GM21423 (cell line): ENCODE data around the gene C11orf68.
A peak's percentile ranks its signal among the peaks of the same experiment; 100 is the strongest.

ENCODE experiments used
- ATAC-seq: cut with Tn5 transposase; IDR thresholded peaks from one replicate; pipeline ENCODE4 v1.9.1; 2021; ENCODE audit warnings: mild to moderate bottlenecking, moderate library complexity; ENCODE audit not compliant: unreplicated experiment

C11orf68 gene

DNA sequence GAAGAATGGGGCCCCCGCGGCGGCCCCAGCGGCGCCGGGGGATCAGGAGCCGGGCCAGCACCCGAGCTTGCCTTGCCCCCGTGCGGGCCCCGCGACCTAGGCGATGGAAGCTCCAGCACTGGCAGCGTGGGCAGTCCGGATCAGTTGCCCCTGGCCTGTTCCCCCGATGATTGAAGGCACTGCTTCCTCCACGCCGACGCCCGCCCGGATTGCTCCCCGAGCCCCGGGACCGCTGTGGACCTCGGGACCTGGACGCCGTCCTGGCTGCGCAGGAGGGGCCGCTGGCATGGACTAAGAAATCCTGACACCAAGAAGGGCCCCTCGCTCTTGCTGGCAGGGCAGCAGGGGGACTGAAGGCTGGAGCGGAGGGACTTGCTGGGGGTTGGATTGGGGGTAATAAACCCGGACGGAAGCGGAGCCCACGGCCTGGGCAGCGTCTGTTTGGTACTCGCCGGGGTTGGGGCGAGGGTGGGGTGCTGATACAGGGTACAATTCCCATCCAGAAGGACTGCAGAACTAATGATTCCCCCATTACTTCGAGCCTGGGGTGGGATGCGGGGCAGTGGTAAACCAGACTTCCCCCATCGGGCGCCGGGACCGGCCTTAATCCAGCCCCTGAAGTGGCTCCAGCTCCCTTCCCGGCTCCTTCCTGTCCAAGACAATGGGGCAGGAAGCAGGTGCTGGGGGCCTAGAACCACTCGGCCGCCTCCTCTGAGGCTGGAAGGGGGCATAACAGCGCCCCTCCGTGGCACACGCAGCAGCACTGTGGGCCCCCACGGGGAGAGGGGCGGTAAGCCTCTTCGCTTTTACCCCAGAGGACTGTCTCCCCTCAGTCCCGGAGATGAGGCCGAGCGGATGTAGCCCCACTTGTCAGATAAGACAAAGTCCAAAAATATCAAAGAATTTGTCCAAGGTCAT, 27.4 kb downstream of the C11orf68 start:
- ATAC-seq: no peak

DNA sequence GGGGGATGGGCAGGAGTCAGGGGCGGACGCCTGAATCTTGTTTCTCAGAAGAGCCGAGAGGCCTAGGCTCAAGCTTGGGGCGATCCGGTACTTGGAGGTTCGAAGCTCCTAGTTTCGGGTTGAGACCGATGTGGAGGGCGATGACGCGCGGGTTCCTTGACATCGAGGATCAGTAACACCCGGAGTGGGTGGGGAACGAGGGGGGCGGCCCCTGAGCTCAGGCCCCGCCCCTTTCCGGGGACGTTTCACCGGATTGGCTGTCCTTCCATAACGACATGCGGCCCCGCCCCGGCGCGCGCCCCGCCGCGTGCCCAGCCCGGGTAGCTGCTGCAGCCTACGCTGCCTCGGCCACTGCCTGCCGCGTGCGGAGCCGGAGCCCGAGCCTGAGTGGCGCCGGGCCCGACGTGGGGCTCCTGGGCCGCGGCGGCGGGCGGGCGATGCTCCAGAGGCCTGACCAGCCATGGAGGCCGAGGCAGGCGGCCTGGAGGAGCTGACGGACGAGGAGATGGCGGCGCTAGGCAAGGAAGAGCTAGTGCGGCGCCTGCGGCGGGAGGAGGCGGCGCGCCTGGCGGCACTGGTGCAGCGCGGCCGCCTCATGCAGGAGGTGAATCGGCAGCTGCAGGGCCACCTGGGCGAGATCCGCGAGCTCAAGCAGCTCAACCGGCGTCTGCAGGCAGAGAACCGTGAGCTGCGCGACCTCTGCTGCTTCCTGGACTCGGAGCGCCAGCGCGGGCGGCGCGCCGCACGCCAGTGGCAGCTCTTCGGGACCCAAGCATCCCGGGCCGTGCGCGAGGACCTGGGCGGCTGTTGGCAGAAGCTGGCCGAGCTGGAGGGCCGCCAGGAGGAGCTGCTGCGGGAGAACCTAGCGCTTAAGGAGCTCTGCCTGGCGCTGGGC, 28.3 kb downstream of the C11orf68 start, which contains the start of gene CCDC85B:
TSS of gene CCDC85B (plus strand) at position 350 of the 895 bp plus-strand sequence. CDS start at position 461, 111 bp downstream.
- ATAC-seq: peak; percentile 48

GRCh38 chr11:65888163-65888814, 30.6 kb downstream of the C11orf68 start, which contains the start of gene FIBP:
Gene FIBP (minus strand): TSS chr11:65888471. CDS start chr11:65888418, 53 bp downstream.
- peak; percentile 42 for ATAC-seq

GRCh38 chr11:65887723-65888162, 31.1 kb downstream of the C11orf68 start:
- ATAC-seq: no peak

DNA sequence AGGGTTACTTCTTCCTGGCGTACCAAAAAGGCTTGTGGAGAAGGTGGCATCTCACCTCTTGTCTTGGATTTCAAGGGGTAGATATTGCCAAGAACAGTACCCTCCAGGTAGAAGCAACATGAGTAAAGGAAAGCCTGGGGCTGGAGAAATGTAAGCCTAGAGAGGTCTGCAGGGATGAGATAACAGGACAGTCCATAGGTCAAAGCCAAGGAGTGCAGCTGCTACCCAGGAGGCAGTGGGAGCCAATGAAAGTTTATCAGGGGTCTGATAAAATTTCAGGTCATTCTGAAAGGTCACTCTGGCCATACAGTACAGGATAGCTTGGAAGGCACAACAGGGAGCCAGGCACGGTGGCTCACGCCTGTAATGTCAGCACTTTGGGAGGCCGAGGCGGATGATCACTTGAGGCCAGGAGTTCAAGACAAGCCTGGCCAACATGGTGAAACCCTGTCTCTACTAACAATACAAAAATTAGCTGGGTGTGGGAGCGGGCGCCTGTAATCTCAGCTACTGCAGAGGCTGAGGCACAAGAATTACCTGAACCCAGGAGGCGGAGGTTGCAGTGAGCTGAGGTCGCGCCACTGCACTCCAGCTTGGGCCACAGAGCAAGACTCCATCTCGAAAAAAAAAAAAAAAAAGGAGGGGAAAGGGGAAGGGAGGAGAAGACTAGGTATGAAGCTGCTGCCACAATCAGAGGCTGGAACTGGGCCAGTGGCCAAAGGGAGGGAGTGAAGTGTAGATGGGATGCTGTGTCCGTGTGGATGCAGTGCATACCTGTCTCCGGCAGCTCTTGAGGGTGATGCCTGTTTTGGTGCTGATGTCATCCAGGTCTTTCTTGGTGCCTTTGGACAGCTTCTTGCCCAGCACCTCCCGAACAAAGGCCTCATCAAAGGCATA, 31.8 kb downstream of the C11orf68 start:
- ATAC-seq: no peak

DNA sequence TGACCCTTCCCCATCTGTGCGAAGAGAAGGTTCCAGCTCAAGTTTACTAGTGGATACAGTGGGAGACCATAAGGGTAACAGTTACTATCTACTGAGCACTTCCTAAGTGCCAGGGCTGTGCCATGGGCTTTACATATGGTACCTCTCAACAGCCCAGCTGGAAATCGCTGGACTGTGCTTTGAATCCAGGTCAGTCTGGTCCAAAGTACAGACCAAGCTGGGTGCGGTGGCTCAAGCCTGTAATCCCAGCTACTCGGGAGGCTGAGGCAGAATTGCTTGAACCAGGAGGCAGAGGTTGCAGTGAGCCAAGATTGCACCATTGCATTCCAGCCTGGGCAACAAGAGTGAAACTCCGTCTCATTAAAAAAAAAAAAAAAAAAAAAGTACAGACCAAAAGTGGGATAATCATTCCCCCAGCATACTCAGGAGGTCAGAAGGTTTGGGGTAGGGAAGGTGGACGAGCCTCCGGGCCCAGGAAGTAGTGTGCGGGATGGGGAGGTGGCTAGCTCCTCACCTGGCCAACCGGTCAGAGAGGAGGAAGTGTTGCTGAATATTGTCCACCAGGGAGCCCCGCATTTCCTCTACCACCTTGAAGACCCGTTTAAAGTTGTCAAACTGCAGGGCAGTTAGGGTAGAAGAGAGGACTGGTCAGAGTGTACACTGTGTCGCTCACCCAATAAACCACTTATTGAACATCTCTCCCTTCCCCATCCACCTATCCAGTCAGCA, 32.9 kb downstream of the C11orf68 start:
- ATAC-seq: no peak

DNA sequence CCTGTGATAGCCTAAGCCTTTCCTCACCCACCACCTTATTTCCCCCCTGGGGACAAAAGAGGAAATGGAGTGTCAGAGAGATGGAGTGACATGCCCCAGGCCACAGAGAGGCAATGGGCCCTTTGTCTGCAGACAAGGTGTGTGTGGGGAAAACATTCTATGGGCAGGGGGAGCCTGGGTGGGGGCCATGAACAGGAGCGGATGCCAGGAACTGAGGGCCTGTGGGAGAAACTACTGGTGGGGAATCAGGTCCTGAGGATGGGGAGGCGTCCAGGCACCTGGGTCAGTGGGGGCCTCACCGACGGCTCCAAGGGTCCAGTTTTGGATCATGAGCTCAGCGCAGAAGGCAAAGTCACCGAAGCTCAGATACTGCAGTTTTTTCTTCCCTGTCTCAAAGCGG, 33.6 kb downstream of the C11orf68 start:
- ATAC-seq: no peak

- ATAC-seq: no peak
These were observed 34.2 kb downstream of the C11orf68 start for GRCh38 chr11:65884716-65885092.

- ATAC-seq: no peak
These were observed 34.8 kb downstream of the C11orf68 start for GRCh38 chr11:65883786-65884715.

GRCh38 chr11:65883058-65883761, 35.7 kb downstream of the C11orf68 start:
- ATAC-seq: no peak

GRCh38 chr11:65882120-65883057, 36.5 kb downstream of the C11orf68 start:
- ATAC-seq: no peak

DNA sequence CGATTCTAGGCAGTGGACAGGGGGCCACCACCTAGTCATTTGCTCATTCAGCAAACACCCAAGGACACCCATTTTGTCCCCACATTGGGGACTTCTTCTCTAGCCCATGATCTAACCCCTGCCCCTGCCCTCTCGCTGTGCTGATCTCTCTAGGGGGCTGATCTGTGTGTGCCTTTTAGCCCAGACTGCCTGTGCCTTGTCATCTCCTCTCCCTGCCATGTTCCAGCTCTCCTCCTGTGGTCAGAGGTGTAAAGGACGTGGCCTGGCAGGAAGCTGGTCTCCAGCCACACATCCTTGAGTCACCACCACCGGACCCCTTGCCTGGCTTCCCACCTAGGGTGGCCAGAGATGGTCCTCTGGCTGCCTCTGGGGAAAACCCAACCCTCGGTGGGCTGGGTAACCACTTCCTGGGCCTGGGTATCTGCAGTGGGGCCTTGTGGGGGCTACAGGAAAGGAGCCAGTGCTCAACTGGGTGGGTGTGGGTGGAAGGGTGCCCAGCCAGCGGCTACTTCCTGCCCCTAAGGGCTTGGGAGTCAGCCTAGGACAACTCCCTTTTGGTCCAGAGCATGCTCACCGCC, 37.9 kb downstream of the C11orf68 start:
- ATAC-seq: no peak

- ATAC-seq: no peak
These were observed 38.8 kb downstream of the C11orf68 start for GRCh38 chr11:65880027-65880426.

DNA sequence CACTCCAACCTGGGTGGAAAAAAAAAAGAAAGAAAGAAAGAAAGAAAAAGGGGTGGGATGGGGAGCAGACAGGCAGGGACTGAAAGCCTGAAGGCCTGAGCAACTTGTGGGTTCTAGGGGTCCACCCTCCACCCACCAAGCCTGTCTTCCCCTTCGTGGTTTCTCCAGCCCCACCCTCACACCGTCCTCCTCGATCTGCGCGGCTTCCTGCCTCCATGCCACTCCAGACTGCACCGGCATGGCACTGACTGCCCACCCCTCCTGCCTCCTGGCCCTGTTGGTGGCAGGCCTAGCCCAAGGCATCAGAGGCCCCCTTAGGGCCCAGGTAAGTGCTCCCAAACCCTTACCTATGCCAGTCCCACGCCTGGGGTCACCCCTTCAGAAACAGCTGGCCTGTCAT, 39.2 kb downstream of the C11orf68 start, which contains the start of gene CTSW:
TSS of gene CTSW (plus strand) at position 221 of the 400 bp plus-strand sequence. CDS start at position 239, 18 bp downstream.
- ATAC-seq: no peak

GRCh38 chr11:65873318-65874156, 45.3 kb downstream of the C11orf68 start:
- peak; percentile 79 for ATAC-seq
